ENCODE data around the gene GLTPD2. TPM values are rescaled to one million over a fixed set of nuclear protein-coding genes. Genes with fewer than 3 reads are reported as not detected.

GLTPD2 gene
- total and polyA plus RNA-seq, 12 donors: 0.25 TPM; not detected in 11

- Histone ChIP-seq H3K4me3 (peak overlapping the region; percentile 28 to 99 (median 86)), H3K4me1 (peaks cover 7 to 26% (median 18%) of the 10 kb centered on the region in 9 donors), H3K27ac (peak overlapping the region in 8 of 10 donors; percentile 43 to 94 (median 90)), H3K27me3 (no peaks in the 10 kb centered on the region), H3K9me3 (no peaks in the 10 kb centered on the region), H3K36me3 (peaks cover 0 to 24% (median 0%) of the 10 kb centered on the region in 9 donors)
- intact Hi-C loops (cut with DNase I): loop anchor here in 1 of 10 donors (5.0 kb wide), 1 partner anchor 71 kb away; no protein-coding TSS in a partner anchor
- WGBS, 2 donors: 5 to 9% methylated on average over 12 to 16 of the region's 16 CpGs
- no peak for TF ChIP-seq CTCF (IDR thresholded peaks at IDR 0.05)
- DNase-seq: no peak
- ATAC-seq: no peak
Observed at GRCh38 chr17:4806456-4806776, 17.7 kb downstream of the GLTPD2 start.

GRCh38 chr17:4806777-4807604 lies 18.2 kb downstream of the GLTPD2 start, which contains the start of gene PLD2:
TSS of gene PLD2 (plus strand) at chr17:4807152. CDS start at chr17:4807773, 621 bp downstream.
- no peaks in the 10 kb centered on the region for H3K27me3 ChIP-seq
- ATAC-seq (peak; percentile 97 to 99 (median 97)), DNase-seq (peak; percentile 87 to 89)
- no peaks in the 10 kb centered on the region for H3K9me3 ChIP-seq
- TF ChIP-seq CTCF (IDR thresholded peaks at IDR 0.05): no peak
- H3K4me1 ChIP-seq: peaks cover 7 to 26% (median 18%) of the 10 kb centered on the region in 9 donors
- 0 to 1% methylated on average over 75 to 106 of the region's 106 CpGs for WGBS, 2 donors
- peak within 1 kb of the TSS; percentile 4 to 94 (median 89) for H3K27ac ChIP-seq
- intact Hi-C loops (cut with DNase I): loop anchor here in 1 of 10 donors (5.0 kb wide), 1 partner anchor 70 kb away; no protein-coding TSS in a partner anchor
- peaks cover 0 to 28% (median 0%) of the 10 kb centered on the region in 9 donors for H3K36me3 ChIP-seq
- H3K4me3 ChIP-seq: peak within 1 kb of the TSS; percentile 46 to 99 (median 88)

GRCh38 chr17:4807605-4808377 lies 19.0 kb downstream of the GLTPD2 start:
- no peaks in the 10 kb centered on the region for H3K27me3 ChIP-seq
- H3K4me1 ChIP-seq: peaks cover 7 to 31% (median 18%) of the 10 kb centered on the region in 9 donors
- DNase-seq (no peak), ATAC-seq (peak; percentile 2 to 28 (median 16))
- intact Hi-C loops (cut with DNase I): loop anchor here in 1 of 10 donors (5.0 kb wide), 1 partner anchor 70 kb away; no protein-coding TSS in a partner anchor
- peak overlapping the region in 8 of 10 donors; percentile 50 to 94 (median 90) for H3K27ac ChIP-seq
- peak overlapping the region; percentile 46 to 99 (median 88) for H3K4me3 ChIP-seq
- TF ChIP-seq CTCF (IDR thresholded peaks at IDR 0.05): no peak
- H3K9me3 ChIP-seq: no peaks in the 10 kb centered on the region
- 34 to 38% methylated on average over 32 of the region's 32 CpGs for WGBS, 2 donors
- peaks cover 0 to 28% (median 0%) of the 10 kb centered on the region in 9 donors for H3K36me3 ChIP-seq

GRCh38 chr17:4808378-4808767 lies 19.6 kb downstream of the GLTPD2 start:
- peak overlapping the region in 5 of 10 donors; percentile 71 to 99 (median 87) for H3K4me3 ChIP-seq
- 35 to 41% methylated on average over 6 of the region's 6 CpGs for WGBS, 2 donors
- H3K36me3 ChIP-seq: peaks cover 0 to 28% (median 0%) of the 10 kb centered on the region in 9 donors
- H3K27me3 ChIP-seq: no peaks in the 10 kb centered on the region
- peak overlapping the region in 7 of 10 donors; percentile 8 to 94 (median 90) for H3K27ac ChIP-seq
- no peak for TF ChIP-seq CTCF (IDR thresholded peaks at IDR 0.05)
- intact Hi-C loops (cut with DNase I): loop anchor here in 1 of 10 donors (5.0 kb wide), 1 partner anchor 69 kb away; no protein-coding TSS in a partner anchor
- peak in 7 of 8 donors; percentile 26 to 67 (median 52) for ATAC-seq
- H3K4me1 ChIP-seq: peaks cover 7 to 35% (median 18%) of the 10 kb centered on the region in 9 donors
- peak; percentile 73 to 74 for DNase-seq
- no peaks in the 10 kb centered on the region for H3K9me3 ChIP-seq

All from heart right ventricle (tissue), 16 donors.